HS-5 (cell line): Measurements from ENCODE around the gene SRSF1.
"Not testable (repeated sequence)": the region's sequence is repeated elsewhere in the genome, so short reads cannot be mapped to it uniquely, and the experiment has no call there.

Experiments
- DNase-seq: peaks from one replicate; pipeline ENCODE4 v3.0.0-alpha.2; 2012; ENCODE audit warnings: low read depth

SRSF1 gene

GRCh38 chr17:57965521-57966160 lies 41.4 kb downstream of the SRSF1 start:
- DNase-seq: no peak

DNA sequence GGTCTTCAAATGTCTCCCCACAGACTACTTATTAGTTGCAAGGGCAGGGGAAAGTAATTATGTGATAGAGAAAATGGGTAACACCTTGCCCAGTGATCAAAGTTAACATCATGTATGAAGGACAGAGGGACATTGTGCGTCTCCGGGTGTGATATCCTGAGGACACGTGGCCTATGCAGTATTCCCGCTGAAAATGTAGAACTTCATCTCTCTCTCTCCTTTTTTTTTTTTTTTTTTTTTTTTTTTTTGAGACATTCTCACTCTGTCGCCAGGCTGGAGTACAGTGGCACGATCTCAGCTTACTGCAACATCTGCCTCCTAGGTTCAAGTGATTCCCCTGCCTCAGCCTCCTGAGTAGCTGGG lies 43.9 kb downstream of the SRSF1 start:
- no peak for DNase-seq

GRCh38 chr17:57962279-57963148 lies 44.5 kb downstream of the SRSF1 start:
- no peak for DNase-seq

DNA sequence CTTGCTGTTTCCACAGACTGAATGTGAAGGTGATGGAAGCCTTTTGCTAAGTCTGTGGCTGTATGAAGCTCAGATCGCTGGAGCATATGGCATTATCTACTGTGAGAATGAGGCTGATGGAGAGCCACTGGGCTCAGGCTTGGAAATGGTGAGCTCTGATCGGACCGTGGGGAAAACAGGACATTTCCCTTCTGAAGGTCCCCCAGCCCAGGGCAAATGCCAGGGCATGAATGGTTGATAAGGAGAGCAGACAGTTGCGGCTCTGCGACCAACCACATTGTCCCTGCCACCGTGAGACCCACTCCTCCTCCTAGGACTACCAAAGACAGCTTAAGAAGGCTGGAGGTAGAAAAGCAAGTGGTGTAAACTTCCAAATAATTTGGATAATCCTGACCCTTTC lies 47.1 kb downstream of the SRSF1 start:
- DNase-seq: no peak

DNA sequence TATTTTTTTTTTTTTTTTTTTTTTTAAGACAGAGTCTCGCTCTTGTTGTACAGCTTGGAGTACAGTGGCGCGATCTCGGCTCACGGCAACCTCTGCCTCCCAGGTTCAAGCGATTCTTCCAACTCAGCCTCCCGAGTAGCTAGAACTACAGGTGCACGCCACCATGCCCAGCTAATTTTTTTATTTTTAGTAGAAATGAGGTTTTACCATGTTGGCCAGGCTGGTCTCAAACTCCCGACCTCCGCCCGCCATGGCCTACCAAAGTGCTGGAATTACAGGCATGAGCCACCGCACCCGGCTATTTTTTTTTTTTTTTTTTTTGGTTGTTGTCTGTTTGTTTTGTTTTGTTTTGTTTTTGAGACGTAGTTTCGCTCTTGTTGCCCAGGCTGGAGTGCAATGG lies 48.7 kb downstream of the SRSF1 start:
- DNase-seq: not testable (repeated sequence)

- no peak for DNase-seq
These were observed 49.2 kb downstream of the SRSF1 start for GRCh38 chr17:57957886-57958285.

DNA sequence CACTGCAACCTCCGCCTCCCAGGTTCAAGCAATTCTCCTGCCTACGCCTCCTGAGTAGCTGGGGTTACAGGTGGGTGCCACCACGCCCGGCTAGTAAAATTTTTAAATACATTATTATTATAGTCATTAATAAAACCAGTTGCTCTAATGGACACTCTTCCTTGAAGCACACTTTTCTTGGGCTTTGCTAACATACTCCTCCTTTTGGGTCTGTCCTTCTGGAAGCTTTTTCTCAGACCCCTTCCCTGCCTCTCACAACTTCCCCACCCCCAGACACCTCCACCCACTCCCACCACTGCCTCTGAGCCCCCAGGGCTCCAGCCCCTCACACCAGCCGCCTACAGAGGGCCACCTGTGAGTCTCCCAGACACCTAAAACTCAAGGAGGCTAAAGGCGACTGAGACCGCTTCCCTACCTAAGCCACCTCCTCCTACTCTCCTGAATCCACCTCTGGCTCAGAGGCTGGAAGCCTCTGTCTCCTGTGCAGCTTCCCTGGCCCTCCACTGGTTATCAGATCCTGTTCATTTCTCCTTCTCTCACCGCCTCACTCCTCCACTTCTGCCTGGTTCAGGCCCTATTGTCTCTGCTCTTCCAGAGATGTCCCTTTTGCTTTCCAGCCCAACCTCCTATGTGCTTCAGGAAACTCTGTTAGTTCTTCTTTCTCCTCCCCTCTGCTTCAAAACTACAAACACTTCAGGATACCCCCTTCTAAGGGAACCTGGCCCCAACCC lies 49.8 kb downstream of the SRSF1 start:
- DNase-seq: no peak

GRCh38 chr17:57956291-57957119 lies 50.5 kb downstream of the SRSF1 start:
- no peak for DNase-seq

GRCh38 chr17:57955183-57955931 lies 51.7 kb downstream of the SRSF1 start, which contains the start of gene CUEDC1:
Gene CUEDC1, minus strand, starts transcription at chr17:57955412. Its CDS starts 69,848 bp downstream, at chr17:57885564.
- DNase-seq: no peak

GRCh38 chr17:57954397-57955182 lies 52.5 kb downstream of the SRSF1 start:
- DNase-seq: no peak

- no peak for DNase-seq
These were observed 53.2 kb downstream of the SRSF1 start for GRCh38 chr17:57953705-57954396.
